OCI-LY1 (cell line): ENCODE measurements around the gene ANXA2R.

Source experiments
- H2AFZ ChIP-seq: fragments of 200-600 bp; sonication (generic), shearing (Covaris generic); 2 replicates; pipeline ENCODE4 v1.6.0; 2014; ENCODE audit warnings: antibody characterized with exemption, mild to moderate bottlenecking, low read length
- H3F3A ChIP-seq: fragments of 200-600 bp; sonication (generic), shearing (Covaris generic); 2 replicates; pipeline ENCODE4 v1.6.0; 2014; ENCODE audit warnings: mild to moderate bottlenecking, antibody characterized with exemption, low read length, moderate library complexity; ENCODE audit not compliant: insufficient read depth
- H3K27ac ChIP-seq: fragments of 200-600 bp; sonication (generic); 2 replicates; pipeline ENCODE4 v1.5.1; 2014; ENCODE audit warnings: low read length, mixed run types, mild to moderate bottlenecking, low read depth; ENCODE audit not compliant: poor library complexity, severe bottlenecking
- H3K27me3 ChIP-seq: fragments of 200-600 bp; sonication (generic); 2 replicates; pipeline ENCODE4 v1.6.0; 2014; ENCODE audit warnings: antibody characterized with exemption, mild to moderate bottlenecking, low read length, moderate library complexity; ENCODE audit not compliant: insufficient read depth
- H3K36me3 ChIP-seq: fragments of 200-600 bp; sonication (generic); 2 replicates; pipeline ENCODE4 v1.6.1; 2014; ENCODE audit warnings: mild to moderate bottlenecking, antibody characterized with exemption, low read length, moderate library complexity, mixed read lengths; ENCODE audit not compliant: insufficient read depth
- H3K4me1 ChIP-seq: fragments of 200-600 bp; sonication (generic); 2 replicates; pipeline ENCODE4 v1.5.1; 2014; ENCODE audit warnings: mild to moderate bottlenecking, low read length, moderate library complexity; ENCODE audit not compliant: insufficient read depth, severe bottlenecking
- H3K4me2 ChIP-seq: fragments of 200-600 bp; sonication (generic), shearing (Covaris generic); 2 replicates; pipeline ENCODE4 v1.6.1; 2014; ENCODE audit warnings: low read length
- H3K4me3 ChIP-seq: fragments of 200-600 bp; sonication (generic); 2 replicates; pipeline ENCODE4 v1.5.1; 2014; ENCODE audit warnings: low read length, low read depth, mild to moderate bottlenecking, mixed read lengths; ENCODE audit not compliant: poor library complexity, severe bottlenecking
- H3K79me2 ChIP-seq: fragments of 200-600 bp; shearing (Covaris generic); 2 replicates; pipeline ENCODE4 v1.6.1; 2016; ENCODE audit warnings: mixed run types, low read length, mixed read lengths; ENCODE audit not compliant: insufficient read depth
- H3K9ac ChIP-seq: fragments of 200-600 bp; sonication (generic), shearing (Covaris generic); 2 replicates; pipeline ENCODE4 v1.6.1; 2014; ENCODE audit warnings: mild to moderate bottlenecking, low read length, mixed read lengths
- H3K9me2 ChIP-seq: fragments of 200-600 bp; sonication (generic), shearing (Covaris generic); 2 replicates; pipeline ENCODE4 v1.6.1; 2014; ENCODE audit warnings: low read depth, mild to moderate bottlenecking, low read length, mixed read lengths
- H3K9me3 ChIP-seq: fragments of 200-600 bp; shearing (Covaris generic); 2 replicates; pipeline ENCODE4 v1.6.1; 2014; ENCODE audit warnings: low read length, mixed read lengths
- H4K20me1 ChIP-seq: fragments of 200-600 bp; sonication (generic), shearing (Covaris generic); 2 replicates; pipeline ENCODE4 v1.6.0; 2016; ENCODE audit warnings: mild to moderate bottlenecking, low read length; ENCODE audit not compliant: insufficient read depth
- CTCF ChIP-seq: fragments of 200-600 bp; sonication (generic), shearing (Covaris generic); IDR thresholded peaks from 2 replicates; pipeline ENCODE4 v1.5.1; 2017; ENCODE audit warnings: mild to moderate bottlenecking, antibody characterized with exemption, low read length, moderate library complexity, mixed read lengths
- EZH2 ChIP-seq: fragments of 200-600 bp; sonication (generic), shearing (Covaris generic); IDR thresholded peaks from 2 replicates; pipeline ENCODE4 v1.8.0; 2017; ENCODE audit warnings: borderline replicate concordance, mixed run types, mild to moderate bottlenecking, antibody characterized with exemption, low read length, moderate library complexity, mixed read lengths

Gene ANXA2R

GRCh38 chr5:43042626-43043399, 2.7 kb upstream of the ANXA2R start:
- no peaks in the 10 kb centered on the region for H3K9me2 ChIP-seq
- H3K9ac ChIP-seq = peak overlapping the region; percentile 82
- H3K79me2 ChIP-seq = no peaks in the 10 kb centered on the region

DNA sequence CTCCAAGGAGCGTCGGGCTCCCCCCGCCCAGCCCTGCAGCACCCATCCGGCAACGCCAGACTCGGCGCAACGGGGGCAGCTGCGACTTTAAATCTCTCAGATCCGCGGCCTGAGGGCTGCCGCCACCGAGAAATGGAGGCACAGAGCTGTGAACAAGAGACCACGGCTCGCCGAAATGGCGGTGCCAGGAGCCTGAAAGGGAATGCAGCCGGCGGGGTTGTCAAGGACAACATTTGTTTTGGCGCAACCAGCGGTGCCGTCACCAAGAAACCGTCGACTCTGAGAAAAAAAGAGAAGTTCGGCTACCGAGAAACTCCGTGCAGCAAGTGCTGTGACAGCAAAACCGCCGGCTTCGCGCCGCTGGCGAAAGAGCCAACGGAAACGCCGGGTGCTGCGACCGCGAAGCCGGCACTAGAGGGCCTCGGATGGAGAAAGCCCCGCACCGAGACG, 2.1 kb upstream of the ANXA2R start:
- peaks cover 5% of the 10 kb centered on the region for H3F3A ChIP-seq

More at GRCh38 chr5:43042626-43043399, 2.7 kb upstream of the ANXA2R start:
- Histone ChIP-seq H2AFZ (no peak overlapping the region), H4K20me1 (no peaks in the 10 kb centered on the region), H3K4me1 (peaks cover 46% of the 10 kb centered on the region), H3K4me2 (peak overlapping the region; percentile 93), H3K27ac (peak overlapping the region; percentile 95), H3K27me3 (no peaks in the 10 kb centered on the region), H3K4me3 (peak overlapping the region; percentile 68), H3K9me3 (no peaks in the 10 kb centered on the region), H3F3A (peaks cover 5% of the 10 kb centered on the region), H3K36me3 (no peaks in the 10 kb centered on the region)
- TF ChIP-seq CTCF = peak; percentile 45
- TF ChIP-seq EZH2 = no peak

DNA sequence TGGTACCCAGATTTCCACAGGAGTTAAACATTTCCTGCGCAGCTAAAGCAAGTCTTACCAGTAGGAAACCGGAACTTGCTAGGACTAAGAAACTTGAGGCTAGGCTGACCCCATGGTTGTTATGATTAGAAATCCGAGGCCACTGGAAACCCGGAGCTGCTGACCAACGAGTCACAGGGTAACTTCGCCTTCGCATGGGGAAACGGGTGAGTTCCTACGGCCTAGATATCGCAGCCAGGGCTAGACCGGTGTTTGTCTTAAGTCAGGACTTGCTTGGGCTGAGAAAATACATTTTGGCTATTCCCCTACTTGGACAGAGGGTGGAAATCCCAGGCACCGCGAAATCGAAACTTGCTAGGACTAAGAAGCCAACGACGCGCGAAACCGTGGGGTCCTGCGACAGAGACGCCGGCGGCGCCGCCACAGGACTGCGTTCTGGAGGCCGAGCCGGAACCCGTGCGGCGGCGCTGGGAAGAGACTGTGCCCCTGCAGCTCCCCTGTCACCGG, 1.6 kb upstream of the ANXA2R start:
- Histone ChIP-seq H2AFZ (peak overlapping the region; percentile 72), H3K4me1 (peaks cover 50% of the 10 kb centered on the region), H3K9ac (peak overlapping the region; percentile 82), H3K36me3 (no peaks in the 10 kb centered on the region), H3K4me3 (peak overlapping the region; percentile 68), H3K9me2 (no peaks in the 10 kb centered on the region), H4K20me1 (no peaks in the 10 kb centered on the region), H3K27ac (peak overlapping the region; percentile 95), H3K4me2 (peak overlapping the region; percentile 93), H3K9me3 (no peaks in the 10 kb centered on the region), H3K79me2 (no peaks in the 10 kb centered on the region), H3K27me3 (no peaks in the 10 kb centered on the region), H3F3A (peaks cover 5% of the 10 kb centered on the region)
- no peak for TF ChIP-seq CTCF
- TF ChIP-seq EZH2 = no peak

More for the DNA sequence above, 2.1 kb upstream of the ANXA2R start:
- Histone ChIP-seq H3K9me2 (no peaks in the 10 kb centered on the region), H3K9me3 (no peaks in the 10 kb centered on the region), H3K36me3 (no peaks in the 10 kb centered on the region), H3K4me3 (peak overlapping the region; percentile 68), H2AFZ (no peak overlapping the region), H4K20me1 (no peaks in the 10 kb centered on the region), H3K4me1 (peaks cover 50% of the 10 kb centered on the region), H3K4me2 (peak overlapping the region; percentile 93), H3K27ac (peak overlapping the region; percentile 95), H3K27me3 (no peaks in the 10 kb centered on the region), H3K9ac (peak overlapping the region; percentile 82), H3K79me2 (no peaks in the 10 kb centered on the region)
- no peak for TF ChIP-seq EZH2
- TF ChIP-seq CTCF = peak; percentile 19; the same call in 1 of the 2 replicates
